ENCODE measurements around the gene CLEC4G. TPM values are rescaled to one million over a fixed set of nuclear protein-coding genes. Genes with fewer than 3 reads are reported as not detected.
A peak's percentile ranks its signal among the peaks of the same experiment; 100 is the strongest.

Gene CLEC4G
- total RNA-seq, 4 donors from 2014 or later, result 0.59 to 16.5 (median 1.7) TPM; not detected in 1

GRCh38 chr19:7706955-7707456 is 24.9 kb downstream of the CLEC4G start:
- peaks cover 0 to 12% of the 10 kb centered on the region in 2 donors for H3K27me3 ChIP-seq
- H3K9me3 ChIP-seq, result no peaks in the 10 kb centered on the region
- H3K4me3 ChIP-seq, result no peak overlapping the region
- peak in 1 of 2 donors; percentile 8 for DNase-seq (ENCODE audit: low spot score in 2 of 2)
- H3K4me1 ChIP-seq, result no peaks in the 10 kb centered on the region
- 54 to 56% methylated on average over 8 of the region's 8 CpGs for WGBS, 2 donors
- no peaks in the 10 kb centered on the region for H3K36me3 ChIP-seq
- TF ChIP-seq EP300 (IDR thresholded peaks at IDR 0.05), result no peak
- no peak for TF ChIP-seq POLR2A (IDR thresholded peaks at IDR 0.05)
- TF ChIP-seq CTCF (IDR thresholded peaks at IDR 0.05), result no peak
- peak overlapping the region in 2 of 4 donors; percentile 33 to 50 for H3K27ac ChIP-seq

GRCh38 chr19:7706188-7706954 is 25.5 kb downstream of the CLEC4G start:
- no peaks in the 10 kb centered on the region for H3K9me3 ChIP-seq
- WGBS, 2 donors, result 69 to 79% methylated on average over 14 of the region's 14 CpGs
- peak overlapping the region in 3 of 4 donors; percentile 33 to 53 (median 50) for H3K27ac ChIP-seq
- DNase-seq (ENCODE audit: low spot score in 2 of 2), result no peak
- peaks cover 0 to 12% of the 10 kb centered on the region in 2 donors for H3K27me3 ChIP-seq
- H3K4me1 ChIP-seq, result no peaks in the 10 kb centered on the region
- H3K36me3 ChIP-seq, result no peaks in the 10 kb centered on the region
- no peak overlapping the region for H3K4me3 ChIP-seq
- TF ChIP-seq EP300 (IDR thresholded peaks at IDR 0.05), result no peak
- no peak for TF ChIP-seq CTCF (IDR thresholded peaks at IDR 0.05)
- no peak for TF ChIP-seq POLR2A (IDR thresholded peaks at IDR 0.05)

GRCh38 chr19:7705387-7706187 is 26.3 kb downstream of the CLEC4G start:
- Histone ChIP-seq H3K27me3 (peaks cover 0 to 16% of the 10 kb centered on the region in 2 donors), H3K4me1 (no peaks in the 10 kb centered on the region), H3K36me3 (no peaks in the 10 kb centered on the region), H3K27ac (peak overlapping the region in 3 of 4 donors; percentile 6 to 53 (median 19)), H3K4me3 (no peak overlapping the region), H3K9me3 (no peaks in the 10 kb centered on the region)
- WGBS, 2 donors, result 49 to 55% methylated on average over 24 of the region's 24 CpGs
- TF ChIP-seq CTCF (IDR thresholded peaks at IDR 0.05), result no peak
- no peak for TF ChIP-seq POLR2A (IDR thresholded peaks at IDR 0.05)
- TF ChIP-seq EP300 (IDR thresholded peaks at IDR 0.05), result peak in 1 of 2 donors; percentile 42
- DNase-seq (ENCODE audit: low spot score in 2 of 2), result peak; percentile 19 to 33

GRCh38 chr19:7704280-7705060 is 27.4 kb downstream of the CLEC4G start:
- WGBS, 2 donors, result 65 to 73% methylated on average over 6 of the region's 6 CpGs
- TF ChIP-seq EP300 (IDR thresholded peaks at IDR 0.05), result no peak
- TF ChIP-seq POLR2A (IDR thresholded peaks at IDR 0.05), result no peak
- TF ChIP-seq CTCF (IDR thresholded peaks at IDR 0.05), result no peak
- Histone ChIP-seq H3K4me1 (no peaks in the 10 kb centered on the region), H3K27ac (no peak overlapping the region), H3K4me3 (no peak overlapping the region), H3K9me3 (no peaks in the 10 kb centered on the region), H3K36me3 (no peaks in the 10 kb centered on the region), H3K27me3 (peaks cover 0 to 24% of the 10 kb centered on the region in 2 donors)
- no peak for DNase-seq (ENCODE audit: low spot score in 2 of 2)

Data from tibial nerve (tissue), 4 donors.